Adrenal gland (tissue), 12 donors: Measurements from ENCODE around the gene YIPF3. TPM values are rescaled to one million over a fixed set of nuclear protein-coding genes. Genes with fewer than 3 reads are reported as not detected.

ENCODE experiments used
- DNase-seq, 7 donors: peaks; one replicate each; pipeline ENCODE4 v3.0.0-alpha.2; 2019 to 2020
- H3K27ac ChIP-seq, 5 donors: fragments of 200-600 bp; sonication (generic) in 4 of 5; 1 replicate in 3 of 5; 2 replicates in 2 of 5; pipeline versions ENCODE4 v1.5.1 to v1.8.0; 2016 to 2020; ENCODE audit warnings: mild to moderate bottlenecking in 1 of 5
- H3K27me3 ChIP-seq: fragments of 200-600 bp; 2 replicates; pipeline ENCODE4 v1.8.0; 2021
- H3K36me3 ChIP-seq, 2 donors: fragments of 200-600 bp; replicated peaks in 1 of 2; 1 replicate in 1 of 2; 2 replicates in 1 of 2; pipeline versions ENCODE4 v1.5.1 to v1.8.0; 2018 to 2022
- H3K4me1 ChIP-seq, 2 donors: fragments of 200-600 bp; replicated peaks in 1 of 2; 1 replicate in 1 of 2; 2 replicates in 1 of 2; pipeline versions ENCODE4 v1.5.1 to v1.8.0; 2018 to 2021
- H3K4me3 ChIP-seq, 4 donors: fragments of 200-600 bp; sonication (generic) in 3 of 4; one replicate each; pipeline ENCODE4 v1.5.1; 2016 to 2018
- H3K9me3 ChIP-seq, 3 donors: fragments of 200-600 bp; sonication (generic) in 1 of 3; replicated peaks in 1 of 3; 1 replicate in 2 of 3; 2 replicates in 1 of 3; pipeline versions ENCODE4 v1.5.1 to v1.8.0; 2016 to 2021
- POLR2A ChIP-seq, 2 donors: fragments of 450-650 bp; IDR thresholded peaks; one replicate each; pipeline ENCODE4 v1.6.1; 2017; ENCODE audit warnings: antibody characterized with exemption in 2 of 2, mild to moderate bottlenecking in 2 of 2, moderate library complexity in 1 of 2
- WGBS, 4 donors: extraction: QIAGEN DNeasy Blood & Tissue Kit in 2 of 4; methylation state at CpG; one replicate each; pipeline versions ENCODE4 v1.1.5 to v1.1.7; 2013 to 2017; 5-methylcytosine and 5-hydroxymethylcytosine counted together
- intact Hi-C, 2 donors: fragments of 100-400 bp; cut with DNase I; formaldehyde crosslinking; loops; one replicate each; pipeline versions ENCODE4 v1.14.1 to v1.15.0; 2022 to 2023
- polyA plus RNA-seq, 3 donors: library from polyadenylated mRNA; stranded (reverse); fragments of 200-250 nt in 2 of 3; fragments of 350-450 nt in 1 of 3; fragmentation: Illumina TruSeq in 1 of 3; extraction: RNeasy Lipid Tissue Mini Kit (QIAGEN cat#74804) in 1 of 3; gene quantifications; one replicate each; pipeline ENCODE4 v1.2.3, GENCODE V29; 2013 to 2014
- total RNA-seq, 9 donors: library from RNA; depleted of rRNA in 4 of 9; stranded (reverse); fragments of >200 nt in 4 of 9; fragments of 120-200 nt in 1 of 9; fragmentation: NEBNext Ultra II Directional in 1 of 9; extraction: Animal tissue kit (Norgen Biotek cat#: 25700) in 1 of 9; gene quantifications; one replicate each; pipeline versions ENCODE4 v1.1.0 to v1.2.4, GENCODE V29; 2013 to 2023
- TF ChIP-seq, protein P1 (sequence below), 6 experiments: fragments of 450-650 bp in 4 of 6; fragments of 200-600 bp in 2 of 6; sonication (generic) in 1 of 6; IDR thresholded peaks; 1 replicate in 5 of 6; 2 replicates in 1 of 6; pipeline versions ENCODE4 v1.5.1 to v1.8.0; 2016 to 2021; ENCODE audit warnings: antibody characterized with exemption in 6 of 6, mild to moderate bottlenecking in 2 of 6, moderate library complexity in 1 of 6
- donor health status: healthy with polysubstance abuse.
- donor health status: Bipolar disorder and iron deficiency.
- donor health status: DM: yes; HTN: yes; CAD: no.
- donor health status: DM: no; HTN: no; CAD: no.
- donor health status: DM: no; HTN: no; CAD: no.
- donor health status: DM: yes; HTN: yes; CAD: no.

Gene YIPF3
- total and polyA plus RNA-seq, 12 donors, result 78.1 to 271 (median 148) TPM

DNA sequence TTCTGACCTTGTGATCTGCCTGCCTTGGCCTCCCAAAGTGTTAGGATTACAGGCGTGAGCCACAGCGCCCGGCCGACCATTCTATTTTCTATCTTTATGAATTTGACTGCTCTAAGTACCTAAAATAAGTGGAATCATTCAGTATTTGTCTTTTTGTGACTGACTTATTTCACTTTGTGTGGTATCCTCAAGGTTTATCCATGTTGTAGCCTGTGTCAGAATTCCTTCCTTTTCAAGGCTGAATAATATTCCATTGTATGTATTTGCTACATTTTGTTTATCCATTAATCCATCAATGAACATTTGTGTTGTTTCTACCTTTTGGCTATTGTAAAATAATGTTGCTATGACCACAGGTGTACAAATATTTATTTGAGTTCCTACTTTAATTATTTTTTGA lies 44.2 kb downstream of the YIPF3 start:
- H3K4me3 ChIP-seq, result no peak overlapping the region
- WGBS, 4 donors, result 86 to 96% (median 92%) methylated on average over 4 of the region's 4 CpGs
- no peak for DNase-seq
- no peaks in the 10 kb centered on the region for H3K36me3 ChIP-seq
- H3K4me1 ChIP-seq, result no peaks in the 10 kb centered on the region
- H3K27me3 ChIP-seq, result no peaks in the 10 kb centered on the region
- TF ChIP-seq POLR2A (IDR thresholded peaks at IDR 0.05), result no peak
- TF ChIP-seq, protein P1, sequence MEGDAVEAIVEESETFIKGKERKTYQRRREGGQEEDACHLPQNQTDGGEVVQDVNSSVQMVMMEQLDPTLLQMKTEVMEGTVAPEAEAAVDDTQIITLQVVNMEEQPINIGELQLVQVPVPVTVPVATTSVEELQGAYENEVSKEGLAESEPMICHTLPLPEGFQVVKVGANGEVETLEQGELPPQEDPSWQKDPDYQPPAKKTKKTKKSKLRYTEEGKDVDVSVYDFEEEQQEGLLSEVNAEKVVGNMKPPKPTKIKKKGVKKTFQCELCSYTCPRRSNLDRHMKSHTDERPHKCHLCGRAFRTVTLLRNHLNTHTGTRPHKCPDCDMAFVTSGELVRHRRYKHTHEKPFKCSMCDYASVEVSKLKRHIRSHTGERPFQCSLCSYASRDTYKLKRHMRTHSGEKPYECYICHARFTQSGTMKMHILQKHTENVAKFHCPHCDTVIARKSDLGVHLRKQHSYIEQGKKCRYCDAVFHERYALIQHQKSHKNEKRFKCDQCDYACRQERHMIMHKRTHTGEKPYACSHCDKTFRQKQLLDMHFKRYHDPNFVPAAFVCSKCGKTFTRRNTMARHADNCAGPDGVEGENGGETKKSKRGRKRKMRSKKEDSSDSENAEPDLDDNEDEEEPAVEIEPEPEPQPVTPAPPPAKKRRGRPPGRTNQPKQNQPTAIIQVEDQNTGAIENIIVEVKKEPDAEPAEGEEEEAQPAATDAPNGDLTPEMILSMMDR (IDR thresholded peaks at IDR 0.05), result no peak
- H3K9me3 ChIP-seq, result no peaks in the 10 kb centered on the region
- H3K27ac ChIP-seq, result no peak overlapping the region
- intact Hi-C loops, result no loop called here

DNA sequence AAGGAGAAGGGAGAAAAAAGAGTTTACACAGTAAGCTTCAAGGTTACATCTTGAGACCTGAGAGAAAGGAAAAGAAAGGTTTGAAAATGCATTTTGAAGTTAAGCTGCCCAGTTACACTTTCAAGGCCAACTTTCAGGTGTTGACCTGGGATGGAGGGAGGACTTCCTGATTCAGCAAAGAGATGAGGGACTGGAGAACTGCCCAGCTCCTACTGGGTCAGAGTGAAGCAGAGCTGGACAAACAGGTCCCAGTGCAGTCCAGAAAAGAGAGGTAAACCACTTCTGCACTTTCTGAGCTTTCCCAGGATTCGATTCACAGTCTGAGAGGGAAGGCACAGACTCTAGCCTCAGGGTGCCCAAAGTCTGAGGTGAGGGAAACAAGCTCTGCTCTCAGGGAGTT lies 45.3 kb downstream of the YIPF3 start:
- no peaks in the 10 kb centered on the region for H3K4me1 ChIP-seq
- H3K27ac ChIP-seq, result no peak overlapping the region
- DNase-seq, result no peak
- no peak overlapping the region for H3K4me3 ChIP-seq
- H3K27me3 ChIP-seq, result no peaks in the 10 kb centered on the region
- no peaks in the 10 kb centered on the region for H3K9me3 ChIP-seq
- intact Hi-C loops, result no loop called here
- no peak for TF ChIP-seq POLR2A (IDR thresholded peaks at IDR 0.05)
- TF ChIP-seq, protein P1 (IDR thresholded peaks at IDR 0.05), result no peak
- H3K36me3 ChIP-seq, result no peaks in the 10 kb centered on the region
- WGBS, 4 donors, result 61 to 82% (median 72%) methylated on average over 1 of the region's 1 CpG; no CpG with 5 or more reads in 1 of the 4 donors

DNA sequence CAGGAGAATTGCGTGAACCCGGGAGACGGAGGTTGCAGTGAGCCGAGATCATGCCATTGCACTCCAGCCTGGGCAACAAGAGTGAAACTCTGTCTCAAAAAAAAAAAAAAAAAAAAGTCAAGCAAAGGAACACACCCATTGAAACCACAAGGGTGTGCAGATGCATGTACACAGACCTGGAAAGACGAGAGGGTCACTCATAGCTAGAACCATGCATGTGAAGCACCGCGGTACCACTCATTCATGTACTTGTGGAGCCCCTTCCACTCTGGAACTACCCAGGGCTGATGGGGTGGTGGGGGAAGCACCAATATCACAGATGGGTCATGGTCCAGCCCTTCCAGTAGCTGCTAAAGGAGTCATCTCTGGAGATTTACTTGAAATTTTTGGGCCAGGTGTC lies 46.8 kb downstream of the YIPF3 start:
- WGBS, 4 donors, result 73 to 90% (median 87%) methylated on average over 5 to 7 of the region's 7 CpGs
- no peaks in the 10 kb centered on the region for H3K4me1 ChIP-seq
- no peak overlapping the region for H3K27ac ChIP-seq
- no peak for DNase-seq
- no peaks in the 10 kb centered on the region for H3K9me3 ChIP-seq
- TF ChIP-seq POLR2A (IDR thresholded peaks at IDR 0.05), result no peak
- TF ChIP-seq, protein P1 (IDR thresholded peaks at IDR 0.05), result no peak
- no peak overlapping the region for H3K4me3 ChIP-seq
- no peaks in the 10 kb centered on the region for H3K36me3 ChIP-seq
- no peaks in the 10 kb centered on the region for H3K27me3 ChIP-seq
- intact Hi-C loops, result no loop called here

DNA sequence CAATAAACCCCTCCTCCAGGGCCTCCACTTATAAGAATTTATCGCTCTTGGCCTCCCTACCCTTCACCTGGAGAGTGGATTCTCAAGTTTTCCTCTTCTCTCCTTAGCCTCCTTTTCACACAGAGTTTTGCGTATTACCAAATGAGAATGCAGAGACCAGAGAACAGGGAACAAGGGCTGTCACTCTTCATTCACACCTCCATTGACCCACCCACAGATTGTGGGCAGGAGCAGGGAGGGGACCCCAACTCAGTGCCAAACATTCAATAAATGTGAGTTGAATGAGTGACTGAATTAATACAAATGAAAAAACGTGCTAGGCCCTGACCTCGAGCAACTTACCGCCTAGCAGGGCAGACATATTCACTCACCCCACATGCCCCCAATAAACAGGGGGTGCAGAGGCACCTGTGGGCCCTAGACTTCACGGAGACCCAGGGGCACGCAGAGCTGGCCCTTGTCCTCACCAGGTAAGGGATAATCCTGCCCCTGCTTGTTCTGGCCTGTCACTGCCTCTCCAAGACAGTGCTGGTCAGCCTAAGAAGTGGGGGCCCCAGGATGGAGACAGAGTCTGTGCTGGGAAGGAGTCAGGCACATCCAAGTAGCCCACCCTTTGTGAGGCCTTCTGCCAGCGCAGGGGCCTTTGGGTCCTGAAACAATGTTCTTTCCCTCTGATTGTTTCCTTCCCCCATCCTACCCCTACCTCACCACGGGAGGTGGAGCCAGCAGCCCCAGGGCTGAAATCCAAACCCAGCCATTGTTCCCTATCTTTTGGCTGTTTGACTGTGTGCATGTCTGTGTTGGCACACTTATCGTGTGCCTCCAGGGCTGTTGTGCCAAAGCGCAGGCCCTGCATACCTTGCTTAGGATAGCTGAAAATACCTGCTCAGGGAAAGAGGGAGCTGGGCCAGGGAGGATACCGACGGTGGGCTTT lies 47.7 kb downstream of the YIPF3 start:
- Histone ChIP-seq H3K4me1 (no peaks in the 10 kb centered on the region), H3K27me3 (no peaks in the 10 kb centered on the region), H3K36me3 (no peaks in the 10 kb centered on the region), H3K27ac (no peak overlapping the region), H3K4me3 (no peak overlapping the region), H3K9me3 (no peaks in the 10 kb centered on the region)
- no peak for DNase-seq
- intact Hi-C loops, result no loop called here
- 72 to 80% (median 77%) methylated on average over 11 to 13 of the region's 13 CpGs for WGBS, 4 donors
- no peak for TF ChIP-seq POLR2A (IDR thresholded peaks at IDR 0.05)
- TF ChIP-seq, protein P1 (IDR thresholded peaks at IDR 0.05), result no peak
